NCI-H1694 treated with DMSO at 0.1 percent for 48 hours (cell line): Measurements from ENCODE around the gene TRIM24.

Source experiments
- DNase-seq: peaks from one replicate; lab custom pipeline; 2025; lab: John Stamatoyannopoulos, UW

The TRIM24 gene

DNA sequence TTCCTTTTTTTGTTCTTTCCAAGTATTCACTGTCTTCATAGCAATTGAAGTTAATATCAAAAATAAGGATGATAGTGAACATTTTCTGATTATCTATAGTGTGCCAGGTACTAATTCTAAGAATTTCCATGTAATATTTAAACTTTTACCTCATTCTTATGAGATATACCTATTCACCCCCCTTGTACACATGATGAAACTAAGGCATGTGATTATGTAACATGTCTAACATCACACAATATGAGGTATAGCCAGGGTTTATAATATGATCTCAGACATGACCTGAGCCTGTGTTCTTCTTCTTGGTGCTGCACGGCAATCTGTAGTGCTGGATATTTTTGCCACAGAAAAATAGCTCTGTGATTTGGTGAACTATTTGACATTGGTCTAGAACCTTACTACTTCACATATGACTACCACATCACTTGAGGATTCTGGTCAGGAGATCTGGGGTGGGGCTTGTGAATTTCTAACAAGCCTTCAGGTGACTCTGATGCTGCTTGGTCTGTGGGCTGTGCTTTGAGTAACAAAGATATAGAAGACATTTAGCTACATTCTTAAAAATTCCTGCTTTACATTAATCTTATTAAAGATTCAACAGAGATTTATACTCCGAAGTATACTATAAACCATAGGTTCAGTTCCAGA is 79.1 kb downstream of the TRIM24 start:
- no peak for DNase-seq

DNA sequence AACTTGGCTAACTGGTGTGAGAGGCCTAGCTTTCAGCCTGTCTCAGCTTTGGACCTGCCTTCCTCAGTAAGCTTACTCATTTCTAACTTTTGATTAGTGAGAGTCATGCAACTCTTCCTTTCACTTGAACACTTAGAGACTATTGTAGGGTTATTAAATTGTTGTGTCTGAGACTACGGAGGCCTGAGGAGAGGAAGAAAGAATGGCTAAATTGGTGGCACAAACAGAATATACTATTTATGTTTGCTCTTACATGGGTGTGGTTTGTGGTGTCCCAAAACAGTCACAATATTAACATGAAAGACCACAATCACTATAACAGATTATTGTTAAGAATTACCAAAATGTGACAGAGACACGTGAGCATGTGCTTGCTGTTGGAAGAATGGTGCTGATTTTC is 82.1 kb downstream of the TRIM24 start:
- no peak for DNase-seq

DNA sequence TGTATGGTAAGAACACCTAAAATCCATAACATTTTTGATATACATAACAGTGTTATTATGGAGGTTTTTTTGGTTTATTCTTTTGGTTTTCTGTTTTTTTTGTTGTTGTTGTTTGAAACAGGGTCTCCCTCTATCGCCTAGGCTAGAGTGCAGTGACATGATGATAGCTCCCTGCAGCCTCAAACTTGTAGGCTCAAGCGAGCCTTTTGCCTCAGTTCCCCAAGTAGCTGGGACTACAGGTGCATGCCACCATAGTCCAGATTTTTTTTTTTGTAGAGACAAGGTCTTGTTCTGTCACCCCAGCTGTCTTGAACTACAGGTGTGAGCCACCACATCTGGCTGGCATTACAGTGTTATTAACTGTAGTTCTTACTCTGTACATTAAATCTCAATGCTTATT is 83.7 kb downstream of the TRIM24 start:
- no peak for DNase-seq

DNA sequence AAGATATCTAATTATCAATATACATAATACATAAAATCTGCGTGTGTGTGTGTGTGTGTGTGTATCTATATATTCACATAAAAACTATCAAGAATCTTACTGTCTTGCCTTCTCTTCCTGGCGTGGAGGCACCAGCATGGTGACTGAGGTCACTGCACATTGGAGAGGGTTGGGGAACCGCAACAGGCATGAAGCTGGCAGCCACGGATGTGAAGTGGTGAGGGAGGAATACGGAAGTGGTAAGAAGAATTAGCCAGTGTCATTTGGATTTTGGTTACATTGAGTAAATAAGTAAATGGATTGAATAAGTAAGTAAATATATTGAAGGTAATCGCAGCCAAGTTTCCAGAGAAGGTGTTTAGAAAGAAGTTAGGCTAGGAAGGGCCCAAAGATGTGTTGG is 85.1 kb downstream of the TRIM24 start:
- no peak for DNase-seq

DNA sequence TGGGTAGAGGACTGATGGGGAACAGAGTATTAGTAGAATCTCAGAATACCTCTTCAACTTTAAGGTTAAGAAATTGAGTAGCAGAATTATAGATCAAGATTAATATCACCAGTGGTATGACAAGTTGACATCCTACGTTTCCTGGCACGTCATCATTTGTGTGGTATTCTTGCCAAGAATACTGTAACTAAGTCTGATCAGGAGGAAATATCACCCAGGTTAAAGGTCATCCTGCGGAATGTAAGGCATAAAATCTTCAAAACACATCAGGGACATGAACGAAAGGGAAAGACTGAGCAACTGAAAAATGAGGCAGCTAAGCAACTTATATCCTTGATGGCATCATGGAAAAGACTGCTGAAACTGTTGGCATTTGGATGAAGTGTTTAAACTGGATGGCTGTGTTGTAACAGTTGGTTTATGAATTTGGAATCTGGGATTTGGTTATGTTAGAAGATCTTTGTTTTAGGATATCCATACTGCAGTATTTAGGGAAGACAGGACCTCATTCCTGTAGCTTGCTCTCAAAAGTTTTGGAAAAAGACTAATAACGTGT is 86.1 kb downstream of the TRIM24 start:
- DNase-seq = no peak

DNA sequence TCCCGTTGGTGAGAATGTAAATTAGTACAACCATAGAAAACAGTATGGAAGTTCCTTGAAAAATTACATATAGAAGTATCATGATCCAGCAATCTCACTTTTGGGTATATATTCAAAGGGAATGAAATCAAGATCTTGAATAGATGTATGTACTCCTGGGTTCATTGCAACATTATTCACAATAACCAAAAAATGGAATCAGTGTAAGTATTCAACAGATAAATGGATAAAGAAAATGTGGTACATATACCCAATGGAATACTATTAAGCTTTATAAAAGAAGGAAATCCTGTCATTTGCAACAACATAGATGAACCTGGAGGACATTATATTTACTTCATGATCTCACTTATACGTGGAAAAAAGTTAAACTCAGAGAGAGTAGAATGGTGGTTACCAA is 86.8 kb downstream of the TRIM24 start:
- DNase-seq = no peak

DNA sequence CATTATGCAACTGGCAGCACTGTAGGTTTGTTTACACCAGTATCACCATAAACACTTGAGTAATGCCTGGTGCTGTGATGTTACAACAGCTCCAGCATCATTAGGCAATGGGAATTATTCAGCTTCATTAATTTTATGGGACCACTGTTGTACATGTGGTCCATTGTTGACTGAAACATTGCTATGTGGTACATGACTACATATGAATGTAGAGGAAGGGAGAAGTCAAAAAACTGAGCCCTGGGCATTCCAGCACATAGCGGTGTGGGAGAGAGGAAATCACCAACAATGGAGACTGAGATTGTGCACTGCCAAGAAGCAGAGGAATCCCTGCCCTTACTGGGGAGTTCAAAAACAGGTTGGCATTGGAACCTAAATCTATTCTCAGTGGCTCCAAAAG is 89.0 kb downstream of the TRIM24 start:
- no peak for DNase-seq

DNA sequence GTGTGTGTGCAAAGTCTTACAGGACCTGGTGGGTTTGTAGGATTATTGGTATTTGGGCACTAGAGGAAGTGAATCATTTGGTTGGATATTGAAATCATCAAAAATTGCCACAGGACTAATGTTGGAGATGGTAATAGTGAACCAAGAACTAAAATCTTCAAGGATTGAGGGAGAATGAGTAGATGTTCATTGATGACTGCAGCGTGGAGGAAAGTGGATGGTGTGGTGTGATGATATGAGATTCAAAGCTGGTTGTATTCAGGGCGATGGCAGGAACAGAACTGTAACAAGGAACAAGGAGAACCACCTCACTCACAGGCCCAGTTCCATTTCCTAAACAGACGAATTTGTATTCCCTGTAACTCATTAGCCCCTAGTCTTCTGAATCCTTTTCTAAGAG is 90.3 kb downstream of the TRIM24 start:
- no peak for DNase-seq

DNA sequence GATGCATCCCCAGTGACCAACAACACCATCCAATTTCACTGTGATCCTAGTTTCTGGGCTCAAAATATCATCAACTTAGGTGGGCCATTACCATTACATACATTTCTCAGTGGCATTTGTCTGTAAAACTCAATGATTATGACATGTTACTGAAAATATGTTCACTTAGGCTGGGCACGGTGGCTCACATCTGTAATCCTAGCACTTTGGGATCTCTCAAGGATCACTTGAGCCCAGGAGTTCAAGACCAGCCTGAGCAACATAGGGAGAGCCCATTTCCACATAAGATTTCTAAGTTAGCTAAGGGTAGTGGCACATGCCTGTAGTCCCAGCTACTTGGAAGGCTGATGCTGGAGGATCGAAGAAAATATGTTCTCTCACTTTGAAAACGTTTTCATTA is 91.0 kb downstream of the TRIM24 start:
- DNase-seq = no peak

DNA sequence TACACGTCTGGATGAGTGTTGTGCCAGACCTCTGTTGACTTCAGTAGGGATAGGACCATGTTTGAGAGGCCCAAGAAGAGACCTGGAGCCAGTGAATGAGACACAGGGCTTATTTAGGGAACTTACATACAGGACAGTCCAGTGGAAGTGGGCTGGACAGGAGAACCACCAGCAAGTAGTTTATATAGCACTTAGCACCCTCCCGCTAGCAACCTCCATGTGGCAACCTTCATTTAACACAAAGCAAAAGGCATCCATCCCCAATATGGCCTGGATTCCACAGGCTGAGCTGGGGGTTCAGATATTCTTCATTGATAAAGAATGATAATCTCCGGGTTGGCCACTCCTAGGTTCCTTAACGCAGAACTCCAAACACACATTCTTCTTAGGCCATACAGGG is 93.7 kb downstream of the TRIM24 start:
- no peak for DNase-seq

DNA sequence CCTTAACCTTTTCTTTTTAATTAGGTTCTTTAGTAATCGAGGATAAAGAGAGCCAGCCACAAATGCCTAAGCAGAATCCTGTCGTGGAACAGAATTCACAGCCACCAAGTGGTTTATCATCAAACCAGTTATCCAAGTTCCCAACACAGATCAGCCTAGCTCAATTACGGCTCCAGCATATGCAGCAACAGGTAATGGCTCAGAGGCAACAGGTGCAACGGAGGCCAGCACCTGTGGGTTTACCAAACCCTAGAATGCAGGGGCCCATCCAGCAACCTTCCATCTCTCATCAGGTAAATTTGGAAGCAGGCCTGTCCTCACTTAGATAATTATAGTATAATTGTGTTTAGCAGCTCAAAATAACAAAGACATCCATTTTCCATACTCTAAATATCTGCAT is 94.6 kb downstream of the TRIM24 start:
- DNase-seq = no peak

DNA sequence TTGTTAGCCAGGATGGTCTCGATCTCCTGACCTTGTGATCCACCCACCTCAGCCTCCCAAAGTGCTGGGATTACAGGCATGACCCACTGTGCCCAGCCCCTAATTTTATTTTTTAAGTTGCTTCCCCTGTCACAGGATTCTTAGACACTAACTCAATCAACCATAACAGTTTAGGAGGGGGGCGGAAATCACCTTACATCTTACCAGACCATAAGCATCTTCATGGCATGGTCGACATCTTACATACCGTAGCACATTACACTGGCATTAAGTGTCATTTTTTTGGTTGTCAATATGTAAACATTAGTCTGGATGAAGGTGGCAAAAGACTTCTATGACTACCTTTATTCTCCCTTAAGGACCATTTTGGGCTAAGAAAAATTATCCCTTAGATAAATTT is 95.6 kb downstream of the TRIM24 start:
- no peak for DNase-seq

DNA sequence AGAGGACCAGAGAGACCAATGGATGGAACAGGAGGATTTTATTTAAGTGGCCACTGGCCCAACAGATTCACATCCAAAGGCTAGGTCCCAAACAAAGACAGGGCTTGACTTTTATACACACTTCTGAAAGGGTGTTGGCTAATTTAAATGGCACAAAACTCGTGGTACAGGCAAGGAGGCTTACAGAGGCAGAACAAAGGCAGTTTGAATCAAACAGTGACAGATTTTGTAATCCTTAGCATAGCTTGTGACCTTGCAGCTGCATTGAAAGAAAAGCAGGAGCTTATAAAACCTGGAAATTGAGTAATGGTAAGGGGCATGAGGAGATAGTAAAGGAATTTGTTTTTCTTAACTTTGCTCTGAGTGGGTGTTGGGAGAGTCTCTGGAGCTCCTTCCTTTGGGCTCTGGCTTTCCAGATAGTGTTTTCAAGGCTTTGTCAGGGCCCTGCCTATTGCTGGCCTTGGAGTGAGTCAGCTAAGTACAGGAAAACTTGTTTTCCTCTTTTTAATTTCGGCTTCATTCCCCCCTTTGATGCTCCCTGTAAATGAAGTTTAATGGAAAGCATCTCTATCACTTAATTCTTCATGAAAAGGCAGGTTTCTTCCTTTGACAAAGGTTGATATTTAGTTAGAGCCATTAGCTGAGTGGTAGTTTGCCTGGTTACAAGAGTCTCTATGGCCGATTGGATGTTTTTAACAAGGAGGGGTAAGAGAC is 96.9 kb downstream of the TRIM24 start:
- DNase-seq = no peak

DNA sequence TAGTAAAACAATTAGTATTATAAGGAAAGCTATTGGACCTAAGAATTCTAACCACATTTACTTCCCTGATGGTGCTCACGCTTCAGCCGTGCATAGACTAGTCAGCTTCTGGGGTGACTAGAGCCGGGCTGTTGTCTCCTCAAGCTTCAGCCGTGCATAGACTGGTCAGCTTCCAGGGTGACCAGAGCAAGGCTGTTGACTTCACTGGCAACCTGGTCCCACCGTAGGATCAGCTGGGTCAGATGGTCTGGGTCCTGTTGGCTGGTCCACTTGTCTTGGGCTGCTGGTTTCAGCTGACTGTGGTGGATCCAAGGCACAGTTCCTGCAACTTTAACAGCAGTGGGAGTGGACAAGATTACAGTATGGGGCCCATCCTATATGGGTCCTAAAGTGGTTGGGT is 99.4 kb downstream of the TRIM24 start:
- no peak for DNase-seq

DNA sequence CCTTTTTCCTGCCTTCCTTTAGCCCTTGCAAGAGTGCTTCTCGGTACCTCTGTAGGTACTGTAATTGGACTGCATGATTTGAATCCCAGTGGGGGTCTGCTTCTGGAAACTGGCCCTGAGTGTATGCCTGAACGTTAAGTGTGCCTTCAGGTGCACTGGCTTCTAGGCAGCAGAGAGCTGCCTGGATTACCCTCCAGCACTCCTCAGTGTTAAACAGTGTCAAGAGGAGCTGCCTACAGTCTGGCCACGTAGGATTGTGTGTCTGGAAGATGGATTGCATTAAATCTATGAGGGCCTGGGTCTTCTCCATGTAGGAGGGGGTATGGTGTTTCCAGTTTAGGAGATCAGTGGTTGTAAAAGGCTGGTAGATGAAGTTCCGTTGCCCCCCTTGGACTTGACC is 103.7 kb downstream of the TRIM24 start:
- DNase-seq = no peak

DNA sequence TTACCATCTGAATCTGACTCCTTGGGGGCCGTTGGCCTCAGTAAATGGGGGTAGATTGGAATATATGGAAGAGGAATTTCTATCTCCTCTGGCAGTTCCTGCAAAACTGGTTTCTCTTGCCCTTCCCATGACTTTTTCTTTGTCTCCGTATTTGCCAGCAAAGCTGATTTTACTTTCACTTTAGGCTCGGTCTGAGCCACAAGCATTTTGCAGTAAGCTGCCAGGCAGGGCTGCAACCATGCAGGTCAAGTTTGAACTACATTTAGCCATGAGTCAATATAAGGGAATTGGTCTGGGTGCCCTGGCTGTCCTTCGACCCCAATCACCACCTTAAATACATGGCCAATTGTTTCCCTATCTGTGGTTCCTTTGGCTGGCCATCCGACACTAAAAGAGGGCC is 104.3 kb downstream of the TRIM24 start:
- no peak for DNase-seq

DNA sequence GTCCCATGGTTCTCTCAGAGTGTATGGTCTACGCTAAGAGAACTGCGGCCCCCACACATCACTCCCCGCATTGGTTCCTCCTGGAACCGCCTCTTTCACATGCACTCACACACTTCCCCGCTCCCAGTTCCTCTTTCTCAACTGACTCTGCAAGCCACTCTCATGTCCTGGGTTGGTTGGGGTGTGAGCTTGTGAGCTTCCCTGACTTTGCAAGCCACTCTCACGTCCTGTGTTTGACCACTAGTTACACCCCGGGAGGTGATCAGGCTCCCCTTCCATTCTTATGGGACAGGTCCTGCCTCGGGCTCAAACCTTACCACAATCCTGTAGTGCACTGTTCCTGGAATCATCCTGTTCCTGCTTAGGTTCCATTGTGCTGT is 105.0 kb downstream of the TRIM24 start:
- DNase-seq = peak; percentile 6

DNA sequence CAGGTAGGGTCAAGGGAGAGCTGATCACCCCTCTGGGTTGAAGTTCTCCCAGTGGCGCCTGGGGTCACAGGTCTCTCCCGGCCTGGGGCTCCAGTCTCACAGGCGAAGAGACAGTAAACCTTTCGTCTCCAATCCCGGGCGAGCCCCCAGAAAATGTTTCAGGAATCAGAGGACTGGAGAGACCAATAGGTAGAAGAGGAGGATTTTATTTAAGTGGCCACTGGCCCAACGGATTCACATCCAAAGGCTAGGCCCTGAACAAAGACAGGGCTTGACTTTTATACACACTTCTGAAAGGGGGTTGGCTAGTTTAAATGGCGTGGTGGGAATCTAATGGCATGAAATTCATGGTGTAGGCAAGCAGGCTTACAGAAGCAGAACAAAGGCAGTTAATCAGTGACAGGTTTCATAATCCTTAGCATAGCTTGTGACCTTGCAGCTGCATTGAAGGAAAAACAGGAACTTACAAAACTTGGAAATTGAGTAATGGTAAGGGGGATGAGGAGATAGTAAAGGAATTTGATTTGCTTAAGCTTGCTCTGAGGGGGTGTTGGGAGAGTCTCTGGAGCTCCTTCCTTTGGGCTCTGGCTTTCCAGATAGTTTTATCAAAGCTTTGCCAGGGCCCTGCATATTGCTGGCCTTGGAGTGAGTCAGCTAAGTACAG is 105.5 kb downstream of the TRIM24 start:
- peak; percentile 30 for DNase-seq

DNA sequence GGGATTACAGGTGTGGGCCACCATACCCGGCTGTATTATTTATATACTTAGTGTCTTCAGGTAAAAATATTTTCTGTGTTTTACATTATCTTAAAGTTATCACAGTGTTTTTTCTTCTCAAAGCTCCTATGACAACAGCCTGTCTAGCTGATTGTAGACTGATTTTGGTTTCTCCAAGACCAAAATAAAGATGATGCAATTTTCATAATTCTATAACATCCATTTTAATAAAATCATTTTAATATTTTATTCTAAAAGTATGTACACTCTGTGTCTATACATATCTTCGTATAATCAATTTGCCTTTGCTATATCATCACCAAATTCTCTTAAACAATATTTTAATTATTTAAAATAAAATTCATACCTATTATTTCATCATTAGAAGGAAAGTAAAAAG is 108.6 kb downstream of the TRIM24 start:
- no peak for DNase-seq

DNA sequence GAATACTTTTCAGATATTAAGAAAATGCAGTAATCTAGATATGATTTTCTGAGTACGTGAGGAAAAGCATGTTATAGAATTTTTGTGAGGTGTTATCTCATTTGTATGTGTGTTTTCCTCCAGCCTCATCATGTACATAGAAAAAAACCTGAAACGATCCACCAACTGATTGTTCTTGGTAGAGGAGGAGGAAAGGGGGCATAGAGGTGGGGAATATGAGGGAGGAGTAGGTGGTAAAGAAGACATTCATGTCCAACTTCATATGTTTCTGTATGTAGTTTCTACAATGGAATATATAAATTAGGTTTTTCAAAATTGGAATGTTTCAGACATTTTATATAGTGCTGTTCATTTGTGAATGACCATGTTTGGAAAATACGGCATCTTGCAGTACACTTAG is 109.4 kb downstream of the TRIM24 start:
- DNase-seq = no peak

DNA sequence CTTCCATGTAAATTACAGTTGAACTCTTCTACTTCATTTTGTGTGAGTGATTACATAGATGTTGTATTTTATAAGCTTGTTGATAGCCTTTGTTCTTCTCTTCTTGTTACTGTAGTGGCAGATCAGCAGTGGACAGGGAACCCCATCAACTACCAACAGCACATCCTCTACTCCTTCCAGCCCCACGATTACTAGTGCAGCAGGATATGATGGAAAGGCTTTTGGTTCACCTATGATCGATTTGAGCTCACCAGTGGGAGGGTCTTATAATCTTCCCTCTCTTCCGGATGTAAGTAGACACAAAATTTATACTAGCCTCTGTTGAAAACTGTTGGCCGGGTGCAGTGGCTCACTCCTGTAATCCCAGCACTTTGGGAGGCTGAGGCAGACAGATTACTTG is 110.7 kb downstream of the TRIM24 start:
- DNase-seq = no peak

DNA sequence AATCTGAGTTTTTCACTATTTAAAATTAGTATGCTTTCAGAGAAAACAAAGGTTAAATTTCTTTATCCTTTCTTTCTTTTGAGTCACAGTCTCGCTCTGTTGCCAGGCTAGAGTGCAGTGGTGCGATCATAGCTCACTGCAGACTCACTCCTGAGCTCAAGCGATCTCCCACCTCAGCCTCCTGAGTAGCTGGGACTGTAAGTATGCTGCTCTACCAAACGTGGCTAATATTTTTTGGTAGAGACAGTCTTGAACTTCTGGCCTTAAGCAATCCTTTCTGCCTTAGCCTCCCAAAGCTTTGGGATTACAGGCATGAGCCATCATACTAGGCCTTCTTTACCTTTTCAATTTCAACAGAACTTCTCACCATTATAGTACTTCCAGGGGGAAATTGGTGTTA is 113.7 kb downstream of the TRIM24 start:
- no peak for DNase-seq

DNA sequence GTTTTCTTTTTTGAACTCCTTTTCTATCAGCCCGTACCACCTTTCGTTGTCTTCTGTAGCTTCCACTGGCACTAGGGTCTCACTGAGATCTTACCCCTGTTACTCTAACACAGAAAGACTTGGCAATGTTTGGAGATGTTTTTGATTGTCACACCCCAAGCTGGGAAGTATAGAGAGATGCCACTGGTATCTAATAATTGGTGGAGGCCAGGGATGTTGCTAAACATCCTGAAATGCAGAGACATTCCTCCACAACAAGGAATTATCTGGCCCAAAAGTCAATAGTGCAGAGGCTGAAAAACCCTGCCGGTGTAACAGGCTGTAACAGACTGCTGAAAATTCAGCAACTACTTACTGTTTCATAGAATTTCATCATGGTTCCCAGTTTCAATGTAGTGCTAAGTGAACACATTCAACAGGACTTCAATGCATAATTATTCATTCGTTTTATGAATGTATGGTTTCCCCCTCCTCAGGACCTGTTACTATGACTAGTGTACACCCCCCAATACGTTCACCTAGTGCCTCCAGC is 115.9 kb downstream of the TRIM24 start:
- DNase-seq = no peak
